K562 (cell line): ENCODE data around the gene HAUS3. TPM values are rescaled to one million over a fixed set of nuclear protein-coding genes. Genes with fewer than 3 reads are reported as not detected.
A peak's percentile ranks its signal among the peaks of the same experiment; 100 is the strongest.

ENCODE experiments used
- ATAC-seq: fragments of 200-7000 bp; cut with Tn5 transposase; 3 replicates; pipeline ENCODE4 v1.9.1; 2020; ENCODE audit warnings: moderate library complexity
- BruUV-seq: library from RNA; stranded (reverse); fragments of 400-500 nt; replicated peaks from 2 replicates; lab custom pipeline; 2021; lab: Mats Ljungman, UMichigan
- CTCF ChIA-PET: fragments of 300-600 bp; formaldehyde crosslinking; extraction: SDS; loops from one replicate; lab custom pipeline; 2021; ENCODE audit warnings: low intra/inter-chr PET ratio; lab: Yijun Ruan, JAX
- POLR2A ChIA-PET: fragments of 300-600, 350-650 bp; sonication (Branson Sonifier 250); formaldehyde crosslinking; extraction: SDS; loops from one replicate; lab custom pipeline; 2021; ENCODE audit warnings: antibody characterized with exemption, inconsistent platforms; lab: Yijun Ruan, JAX
- DNase-seq, 4 experiments: peaks; one replicate each; pipeline versions ENCODE4 v3.0.0 to v3.0.0-alpha.2; 2011 to 2018; ENCODE audit warnings: low spot score in 3 of 4, mixed read lengths in 3 of 4; ENCODE audit errors: extremely low read depth in 1 of 4
- FAIRE-seq: peaks from 2 replicates; lab custom pipeline; 2011; peaks lifted over from hg19 to GRCh38; lab: Jason Lieb, UNC
- H2AFZ ChIP-seq: 2 replicates; pipeline ENCODE4 v1.6.0; 2011; ENCODE audit warnings: low read depth, low read length, control low read depth, inconsistent platforms
- H3K27ac ChIP-seq: fragments of 200-600 bp; 3 replicates; pipeline ENCODE4 v1.8.0; 2011; ENCODE audit warnings: low read depth, mild to moderate bottlenecking, control low read depth, inconsistent platforms, low read length, moderate library complexity, mixed read lengths; ENCODE audit errors: extremely low read depth
- H3K27me3 ChIP-seq, 2 experiments: fragments of 300-600 bp in 1 of 2; 2 replicates in 1 of 2; 3 replicates in 1 of 2; pipeline versions ENCODE4 v1.6.0 to v1.8.0; 2011; ENCODE audit warnings: inconsistent platforms in 2 of 2, low read length in 2 of 2, mild to moderate bottlenecking in 1 of 2, mixed read lengths in 1 of 2, moderate library complexity in 1 of 2; ENCODE audit not compliant: control insufficient read depth in 2 of 2, insufficient read depth in 2 of 2
- H3K36me3 ChIP-seq: fragments of 300-600 bp; 3 replicates; pipeline ENCODE4 v1.8.0; 2011; ENCODE audit warnings: mild to moderate bottlenecking, low read length, inconsistent platforms; ENCODE audit not compliant: control insufficient read depth, insufficient read depth
- H3K4me1 ChIP-seq, 2 experiments: fragments of 200-600 bp in 1 of 2; replicated peaks in 1 of 2; 2 replicates in 1 of 2; 3 replicates in 1 of 2; pipeline versions ENCODE4 v1.5.1 to v1.8.0; 2011; ENCODE audit warnings: inconsistent platforms in 2 of 2, low read length in 2 of 2, mild to moderate bottlenecking in 1 of 2, mixed read lengths in 1 of 2, moderate library complexity in 1 of 2; ENCODE audit not compliant: control insufficient read depth in 2 of 2, insufficient read depth in 2 of 2
- H3K4me2 ChIP-seq: 2 replicates; pipeline ENCODE4 v1.6.1; 2011; ENCODE audit warnings: low read length, control low read depth, inconsistent platforms, mixed read lengths; ENCODE audit not compliant: insufficient read depth
- H3K4me3 ChIP-seq: fragments of 200-600 bp; sonication (generic), shearing (Covaris generic); 2 replicates; pipeline ENCODE4 v1.5.1; 2016; ENCODE audit warnings: control low read depth, inconsistent platforms
- H3K79me2 ChIP-seq: fragments of 200-600 bp; 3 replicates; pipeline ENCODE4 v1.8.0; 2011; ENCODE audit warnings: low read length, inconsistent platforms; ENCODE audit not compliant: control insufficient read depth, insufficient read depth
- H3K9ac ChIP-seq, 2 experiments: 2 replicates each; pipeline versions ENCODE4 v1.6.0 to v1.6.1; 2011; ENCODE audit warnings: low read depth in 2 of 2, low read length in 2 of 2, control low read depth in 1 of 2, inconsistent platforms in 1 of 2, mild to moderate bottlenecking in 1 of 2, mixed read lengths in 1 of 2; ENCODE audit not compliant: insufficient read depth in 1 of 2
- H3K9me1 ChIP-seq: one replicate; pipeline ENCODE4 v1.6.0; 2011; ENCODE audit warnings: inconsistent platforms, mild to moderate bottlenecking, low read length, moderate library complexity; ENCODE audit not compliant: control insufficient read depth, insufficient read depth
- H3K9me3 ChIP-seq: replicated peaks from 2 replicates; pipeline ENCODE4 v1.5.1; 2011; ENCODE audit warnings: low read depth, low read length, inconsistent platforms; ENCODE audit not compliant: control insufficient read depth, insufficient read depth
- H4K20me1 ChIP-seq: replicated peaks from 2 replicates; pipeline ENCODE4 v1.6.1; 2011; ENCODE audit warnings: low read length, inconsistent platforms, mixed read lengths; ENCODE audit not compliant: control insufficient read depth, insufficient read depth
- BRF1 ChIP-seq: IDR thresholded peaks from 3 replicates; pipeline ENCODE4 v1.6.1; 2011; ENCODE audit warnings: borderline replicate concordance, mild to moderate bottlenecking; ENCODE audit not compliant: insufficient read length; ENCODE audit errors: extremely low read depth
- NR2C1 ChIP-seq, 2 experiments: fragments of 450-650 bp; IDR thresholded peaks; 2 replicates each; pipeline ENCODE4 v1.6.1; 2017; ENCODE audit warnings: mild to moderate bottlenecking in 2 of 2, antibody characterized with exemption in 1 of 2, inconsistent platforms in 1 of 2, missing compliant biosample characterization in 1 of 2, missing genetic modification characterization in 1 of 2
- NR2C2 ChIP-seq, 2 experiments: fragments of 200-800 bp in 1 of 2; sonication (Bioruptor generic) in 1 of 2; sonication (generic) in 1 of 2; formaldehyde crosslinking in 1 of 2; IDR thresholded peaks; 2 replicates each; pipeline versions ENCODE4 v1.6.1 to v1.8.0; 2016 to 2022; ENCODE audit warnings: mild to moderate bottlenecking in 1 of 2, missing compliant biosample characterization in 1 of 2, missing genetic modification characterization in 1 of 2, missing genetic modification reagents in 1 of 2
- PCBP1 ChIP-seq: fragments of 200-400 bp; formaldehyde crosslinking; IDR thresholded peaks from 2 replicates; pipeline ENCODE4 v1.6.1; 2018; ENCODE audit warnings: mild to moderate bottlenecking, low read depth, low read length; ENCODE audit not compliant: poor library complexity, severe bottlenecking
- ZNF695 ChIP-seq: fragments of 450-650 bp; formaldehyde crosslinking; IDR thresholded peaks from 2 replicates; pipeline ENCODE4 v1.4.0; 2020; ENCODE audit warnings: mild to moderate bottlenecking, moderate library complexity
- WGBS: fragments of 100-300 bp; shearing (Covaris generic); methylation state at CpG from one replicate; pipeline ENCODE4 v1.1.6; 2016; ENCODE audit warnings: low coverage, mixed read lengths; ENCODE audit not compliant: insufficient coverage; ENCODE audit errors: missing lambda C conversion rate; 5-methylcytosine and 5-hydroxymethylcytosine counted together
- in situ Hi-C: fragments of 300-500 bp; cut with MboI; formaldehyde crosslinking; loops from 4 replicates; pipeline ENCODE4 v1.15.0; 2018; ENCODE audit warnings: inconsistent platforms, mixed read lengths
- intact Hi-C: fragments of 100-400 bp; cut with micrococcal nuclease; formaldehyde crosslinking; loops from 2 replicates; pipeline ENCODE4 v1.14.2; 2022
- polyA plus RNA-seq, 8 experiments: library from polyadenylated mRNA; depleted of rRNA in 4 of 8; stranded (reverse) in 5 of 8; unstranded in 3 of 8; fragments of >200 nt; fragmentation: Nextera tagmentation in 2 of 8; fragmentation: Illumina TruSeq in 1 of 8; extraction: Ambion mirVana in 2 of 8; extraction: Trizol in 1 of 8; gene quantifications; 2 replicates each; pipeline versions ENCODE4 v1.2.1 to v1.2.3, GENCODE V29; 2011 to 2014; ENCODE audit warnings: inconsistent platforms in 1 of 8, missing spikeins in 1 of 8
- total RNA-seq, 7 experiments: library from RNA; depleted of rRNA in 6 of 7; stranded (reverse); fragments of >200 nt in 6 of 7; fragmentation: Illumina TruSeq in 2 of 7; extraction: Trizol in 2 of 7; gene quantifications; 2 replicates each; pipeline versions ENCODE4 v1.2.1 to v1.2.3, GENCODE V29; 2011 to 2021; ENCODE audit warnings: low replicate concordance in 1 of 7
- TF ChIP-seq, protein P1 (sequence below): sonication (generic); formaldehyde crosslinking; IDR thresholded peaks from 2 replicates; pipeline ENCODE4 v1.8.0; 2022; ENCODE audit warnings: mild to moderate bottlenecking, missing genetic modification reagents
- TF ChIP-seq, protein P2 (sequence below): sonication (generic); formaldehyde crosslinking; IDR thresholded peaks from 2 replicates; pipeline ENCODE4 v1.4.0; 2020; ENCODE audit warnings: mild to moderate bottlenecking, missing genetic modification reagents
- TF ChIP-seq, protein P3 (sequence below): sonication (generic); formaldehyde crosslinking; IDR thresholded peaks from 2 replicates; pipeline ENCODE4 v1.8.0; 2023; ENCODE audit warnings: mild to moderate bottlenecking, missing genetic modification reagents
- TF ChIP-seq, protein P4 (sequence below), 3 experiments: fragments of 200-800 bp in 1 of 3; sonication (Bioruptor generic) in 1 of 3; sonication (generic) in 1 of 3; formaldehyde crosslinking in 1 of 3; IDR thresholded peaks; 2 replicates each; pipeline versions ENCODE4 v1.6.1 to v1.8.0; 2016 to 2022; ENCODE audit warnings: mild to moderate bottlenecking in 2 of 3, missing compliant biosample characterization in 2 of 3, missing genetic modification characterization in 2 of 3, missing genetic modification reagents in 1 of 3

Gene HAUS3
- total and polyA plus RNA-seq, 9 of the 15 experiments (the other 6 are each of a cell fraction or from before 2014, with no cell fraction given), result 8.9 to 25.7 (median 21.5) TPM

DNA sequence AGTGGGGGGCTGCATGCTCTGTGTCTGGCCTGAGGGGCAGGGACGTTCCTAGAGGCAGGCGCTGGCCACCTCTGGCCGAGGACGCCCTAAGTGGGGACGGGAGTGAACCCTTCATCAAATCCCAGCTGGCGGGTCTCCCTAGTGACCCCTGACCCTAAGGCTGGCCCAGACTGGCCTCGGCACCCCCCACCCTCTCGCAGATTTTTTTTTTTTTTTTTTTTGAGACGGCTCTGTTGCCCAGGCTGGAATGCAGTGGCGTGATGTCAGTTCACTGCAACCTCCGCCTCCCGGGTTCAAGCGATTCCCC, 21.0 kb upstream of the HAUS3 start:
- H3K9me1 ChIP-seq, result no peaks in the 10 kb centered on the region
- TF ChIP-seq, protein P1, sequence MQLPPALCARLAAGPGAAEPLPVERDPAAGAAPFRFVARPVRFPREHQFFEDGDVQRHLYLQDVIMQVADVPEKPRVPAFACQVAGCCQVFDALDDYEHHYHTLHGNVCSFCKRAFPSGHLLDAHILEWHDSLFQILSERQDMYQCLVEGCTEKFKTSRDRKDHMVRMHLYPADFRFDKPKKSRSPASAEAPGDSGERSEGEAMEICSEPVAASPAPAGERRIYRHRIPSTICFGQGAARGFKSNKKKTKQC (CRISPR knock-in tag), result peak; percentile 0; the same call in 1 of the 2 replicates
- TF ChIP-seq, protein P2, sequence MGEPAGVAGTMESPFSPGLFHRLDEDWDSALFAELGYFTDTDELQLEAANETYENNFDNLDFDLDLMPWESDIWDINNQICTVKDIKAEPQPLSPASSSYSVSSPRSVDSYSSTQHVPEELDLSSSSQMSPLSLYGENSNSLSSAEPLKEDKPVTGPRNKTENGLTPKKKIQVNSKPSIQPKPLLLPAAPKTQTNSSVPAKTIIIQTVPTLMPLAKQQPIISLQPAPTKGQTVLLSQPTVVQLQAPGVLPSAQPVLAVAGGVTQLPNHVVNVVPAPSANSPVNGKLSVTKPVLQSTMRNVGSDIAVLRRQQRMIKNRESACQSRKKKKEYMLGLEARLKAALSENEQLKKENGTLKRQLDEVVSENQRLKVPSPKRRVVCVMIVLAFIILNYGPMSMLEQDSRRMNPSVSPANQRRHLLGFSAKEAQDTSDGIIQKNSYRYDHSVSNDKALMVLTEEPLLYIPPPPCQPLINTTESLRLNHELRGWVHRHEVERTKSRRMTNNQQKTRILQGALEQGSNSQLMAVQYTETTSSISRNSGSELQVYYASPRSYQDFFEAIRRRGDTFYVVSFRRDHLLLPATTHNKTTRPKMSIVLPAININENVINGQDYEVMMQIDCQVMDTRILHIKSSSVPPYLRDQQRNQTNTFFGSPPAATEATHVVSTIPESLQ (CRISPR knock-in tag), result 0 out of 2 replicates have a peak, but pooled peaks have one; percentile 33
- TF ChIP-seq ZNF695 (CRISPR knock-in tag) (no peak), PCBP1 (peak; percentile 45), NR2C1 (IDR thresholded peaks at IDR 0.05) (no peak), NR2C1 (tag; IDR thresholded peaks at IDR 0.05) (peak; percentile 60; the same call in 1 of the 2 replicates), BRF1 (no peak), NR2C2 (CRISPR knock-in tag; IDR thresholded peaks at IDR 0.05) (no peak), NR2C2 (tag; IDR thresholded peaks at IDR 0.05) (peak; percentile 72; the same call in 1 of the 2 replicates)
- TF ChIP-seq, protein P3, sequence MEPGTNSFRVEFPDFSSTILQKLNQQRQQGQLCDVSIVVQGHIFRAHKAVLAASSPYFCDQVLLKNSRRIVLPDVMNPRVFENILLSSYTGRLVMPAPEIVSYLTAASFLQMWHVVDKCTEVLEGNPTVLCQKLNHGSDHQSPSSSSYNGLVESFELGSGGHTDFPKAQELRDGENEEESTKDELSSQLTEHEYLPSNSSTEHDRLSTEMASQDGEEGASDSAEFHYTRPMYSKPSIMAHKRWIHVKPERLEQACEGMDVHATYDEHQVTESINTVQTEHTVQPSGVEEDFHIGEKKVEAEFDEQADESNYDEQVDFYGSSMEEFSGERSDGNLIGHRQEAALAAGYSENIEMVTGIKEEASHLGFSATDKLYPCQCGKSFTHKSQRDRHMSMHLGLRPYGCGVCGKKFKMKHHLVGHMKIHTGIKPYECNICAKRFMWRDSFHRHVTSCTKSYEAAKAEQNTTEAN (CRISPR knock-in tag), result 0 out of 2 replicates have a peak, but pooled peaks have one; percentile 44
- TF ChIP-seq, protein P4, sequence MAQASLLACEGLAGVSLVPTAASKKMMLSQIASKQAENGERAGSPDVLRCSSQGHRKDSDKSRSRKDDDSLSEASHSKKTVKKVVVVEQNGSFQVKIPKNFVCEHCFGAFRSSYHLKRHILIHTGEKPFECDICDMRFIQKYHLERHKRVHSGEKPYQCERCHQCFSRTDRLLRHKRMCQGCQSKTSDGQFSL (CRISPR knock-in tag; IDR thresholded peaks at IDR 0.05), result peak; percentile 81; the same call in 1 of the 2 replicates
- TF ChIP-seq, protein P4 (tag; IDR thresholded peaks at IDR 0.05), result no peak; a peak in 1 of 4 replicates
- TF ChIP-seq, all 486 proteins: peak for 7
- POLR2A ChIA-PET, result interaction anchor here (1.1 kb wide), 2 partner anchors 16 to 130 kb away, joined by 3 to 4 read pairs; no protein-coding TSS in a partner anchor
- Histone ChIP-seq H3K27me3 (no peaks in the 10 kb centered on the region), H3K36me3 (no peaks in the 10 kb centered on the region), H3K9ac (peak overlapping the region; percentile 82 to 92), H2AFZ (peak overlapping the region; percentile 90), H4K20me1 (no peaks in the 10 kb centered on the region), H3K27ac (peak overlapping the region; percentile 87), H3K9me3 (no peaks in the 10 kb centered on the region), H3K4me1 (peaks cover 21 to 82% of the 10 kb centered on the region in 2 experiments), H3K4me2 (peak overlapping the region; percentile 86), H3K79me2 (peaks cover 5% of the 10 kb centered on the region; the same call in 1 of the 3 replicates), H3K4me3 (peak overlapping the region; percentile 63)
- no peak for FAIRE-seq
- DNase-seq, result no peak
- ATAC-seq, result no peak
- 54% methylated on average over 10 of the region's 13 CpGs for WGBS
- intact Hi-C loops (loop anchor here (5.0 kb wide), 1 partner anchor 154 kb away; the partner anchor contains the start of genes CFAP99 and ZFYVE28), in situ Hi-C loops (no loop called here)
- BruUV-seq, result no TSS peak
- CTCF ChIA-PET, result no interaction called here
